HCT116 (cell line): ENCODE data around the gene NFIA. TPM values are rescaled to one million over a fixed set of nuclear protein-coding genes. Genes with fewer than 3 reads are reported as not detected.

ENCODE experiments used
- ATAC-seq: fragments of 200-7000 bp; cut with Tn5 transposase; 2 replicates; pipeline ENCODE4 v1.9.1; 2020; ENCODE audit warnings: mild to moderate bottlenecking, moderate library complexity
- BruUV-seq: library from RNA; stranded (reverse); fragments of 400-500 nt; replicated peaks from 2 replicates; lab custom pipeline; 2021; lab: Mats Ljungman, UMichigan
- CTCF ChIA-PET: fragments of 300-600 bp; sonication (Branson Sonifier 250); formaldehyde crosslinking; loops from one replicate; lab custom pipeline; 2021; ENCODE audit warnings: antibody characterized with exemption; lab: Charles Lee
- POLR2A ChIA-PET: fragments of 300-600, 350-600 bp; sonication (Branson Sonifier 250); formaldehyde crosslinking; loops from one replicate; lab custom pipeline; 2021; ENCODE audit warnings: antibody characterized with exemption; lab: Charles Lee
- RAD21 ChIA-PET, 2 experiments: fragments of 300-600 bp; sonication (Branson Sonifier 250); formaldehyde crosslinking; loops; one replicate each; lab custom pipeline; 2023; ENCODE audit warnings: low total read pairs in 2 of 2; ENCODE audit not compliant: uncharacterized antibody in 2 of 2, unreplicated experiment in 2 of 2, low non-redundant PET in 1 of 2; lab: Charles Lee
- DNase-seq: peaks from one replicate; pipeline ENCODE4 v3.0.0-alpha.2; 2010; ENCODE audit warnings: low read depth, low spot score
- H2AFZ ChIP-seq: fragments of 200-600 bp; shearing (Covaris generic), sonication (generic); 2 replicates; pipeline ENCODE4 v1.6.1; 2017; ENCODE audit warnings: low read depth, mixed run types, mixed read lengths, antibody characterized with exemption, low read length; ENCODE audit not compliant: poor library complexity, severe bottlenecking
- H3K27ac ChIP-seq: 2 replicates; pipeline ENCODE4 v1.5.1; 2012; ENCODE audit warnings: low read depth, low read length
- H3K27me3 ChIP-seq: fragments of 200-600 bp; sonication (generic); 2 replicates; pipeline ENCODE4 v1.6.1; 2016; ENCODE audit warnings: mixed run types, low read length, mixed read lengths; ENCODE audit not compliant: insufficient read depth
- H3K36me3 ChIP-seq, 2 experiments: fragments of 200-500 bp in 1 of 2; fragments of 200-600 bp in 1 of 2; sonication (Bioruptor generic) in 1 of 2; sonication (generic) in 1 of 2; 2 replicates each; pipeline versions ENCODE4 v1.5.1 to v1.6.1; 2014 to 2016; ENCODE audit warnings: low read length in 2 of 2, inconsistent platforms in 1 of 2, mixed read lengths in 1 of 2, mixed run types in 1 of 2; ENCODE audit not compliant: insufficient read depth in 2 of 2, control insufficient read depth in 1 of 2
- H3K4me1 ChIP-seq, 2 experiments: fragments of 200-600 bp in 1 of 2; sonication (generic) in 1 of 2; 2 replicates each; pipeline versions ENCODE4 v1.5.1 to v1.6.1; 2012 to 2017; ENCODE audit warnings: low read length in 2 of 2, inconsistent platforms in 1 of 2, mild to moderate bottlenecking in 1 of 2, mixed read lengths in 1 of 2, mixed run types in 1 of 2, moderate library complexity in 1 of 2; ENCODE audit not compliant: insufficient read depth in 2 of 2, control insufficient read depth in 1 of 2
- H3K4me2 ChIP-seq: fragments of 200-600 bp; sonication (generic); 2 replicates; pipeline ENCODE4 v1.6.1; 2017; ENCODE audit warnings: mixed run types, low read length, mixed read lengths
- H3K4me3 ChIP-seq, 2 experiments: fragments of 200-600 bp in 1 of 2; sonication (generic) in 1 of 2; replicated peaks in 1 of 2; 2 replicates each; pipeline ENCODE4 v1.5.1; 2011 to 2016; ENCODE audit warnings: low read length in 2 of 2, control low read depth in 1 of 2, low read depth in 1 of 2, mild to moderate bottlenecking in 1 of 2, mixed read lengths in 1 of 2, mixed run types in 1 of 2
- H3K79me2 ChIP-seq: fragments of 200-600 bp; sonication (generic); 2 replicates; pipeline ENCODE4 v1.6.1; 2017; ENCODE audit warnings: mild to moderate bottlenecking, mixed run types, low read length, moderate library complexity, mixed read lengths; ENCODE audit not compliant: insufficient read depth
- H3K9ac ChIP-seq: fragments of 200-600 bp; sonication (generic); 2 replicates; pipeline ENCODE4 v1.6.1; 2016; ENCODE audit warnings: low read length, mixed read lengths
- H3K9me2 ChIP-seq: fragments of 200-600 bp; sonication (generic), shearing (Covaris generic); 2 replicates; pipeline ENCODE4 v1.6.1; 2017; ENCODE audit warnings: mixed run types, mild to moderate bottlenecking, moderate library complexity; ENCODE audit not compliant: insufficient read depth
- H3K9me3 ChIP-seq, 2 experiments: fragments of 200-500 bp in 1 of 2; fragments of 200-600 bp in 1 of 2; sonication (Bioruptor generic) in 1 of 2; sonication (generic) in 1 of 2; 2 replicates each; pipeline ENCODE4 v1.6.1; 2014 to 2017; ENCODE audit warnings: low read length in 2 of 2, mixed read lengths in 2 of 2, inconsistent platforms in 1 of 2, low read depth in 1 of 2, mild to moderate bottlenecking in 1 of 2, mixed run types in 1 of 2, moderate library complexity in 1 of 2; ENCODE audit not compliant: control insufficient read depth in 1 of 2, insufficient read depth in 1 of 2
- H4K20me1 ChIP-seq: fragments of 200-600 bp; sonication (generic), shearing (Covaris generic); 2 replicates; pipeline ENCODE4 v1.6.1; 2017; ENCODE audit warnings: mixed run types, mild to moderate bottlenecking, moderate library complexity; ENCODE audit not compliant: insufficient read depth
- ATF3 ChIP-seq: IDR thresholded peaks from 2 replicates; pipeline ENCODE4 v1.6.1; 2012
- CEBPB ChIP-seq: IDR thresholded peaks from 2 replicates; pipeline ENCODE4 v1.6.1; 2012; ENCODE audit warnings: low read depth
- ELF1 ChIP-seq: IDR thresholded peaks from 2 replicates; pipeline ENCODE4 v1.6.1; 2012; ENCODE audit warnings: low read depth, borderline replicate concordance
- EZH2 ChIP-seq: fragments of 200-600 bp; sonication (generic); IDR thresholded peaks from 2 replicates; pipeline ENCODE4 v1.6.1; 2017; ENCODE audit warnings: antibody characterized with exemption, mixed run types
- EZH2phosphoT487 ChIP-seq: fragments of 200-600 bp; IDR thresholded peaks from 2 replicates; pipeline ENCODE4 v1.6.1; 2018; ENCODE audit warnings: antibody characterized with exemption, borderline replicate concordance
- FOSL1 ChIP-seq: IDR thresholded peaks from 2 replicates; pipeline ENCODE4 v1.6.1; 2012; ENCODE audit warnings: low read depth
- POLR2AphosphoS5 ChIP-seq: IDR thresholded peaks from 2 replicates; pipeline ENCODE4 v1.6.1; 2011; ENCODE audit warnings: mild to moderate bottlenecking, low read depth, low read length, moderate library complexity
- SIN3A ChIP-seq: IDR thresholded peaks from 2 replicates; pipeline ENCODE4 v1.6.1; 2012; ENCODE audit warnings: low read depth
- SP1 ChIP-seq: IDR thresholded peaks from 2 replicates; pipeline ENCODE4 v1.6.1; 2012; ENCODE audit warnings: low read depth
- TCF7L2 ChIP-seq: IDR thresholded peaks from 2 replicates; pipeline ENCODE4 v1.7.0; 2011; ENCODE audit warnings: borderline replicate concordance, inconsistent platforms; ENCODE audit not compliant: insufficient read depth, insufficient read length; ENCODE audit errors: extremely low read depth
- ZBTB33 ChIP-seq: IDR thresholded peaks from 2 replicates; pipeline ENCODE4 v1.6.1; 2011; ENCODE audit warnings: mild to moderate bottlenecking, low read length, moderate library complexity; ENCODE audit not compliant: insufficient replicate concordance; ENCODE audit errors: extremely low read depth
- ZFX ChIP-seq: fragments of 450-650 bp; IDR thresholded peaks from 2 replicates; pipeline ENCODE4 v1.6.1; 2017
- ZNF274 ChIP-seq: fragments of 200-500 bp; sonication (Bioruptor generic); IDR thresholded peaks from 2 replicates; pipeline ENCODE4 v1.6.1; 2014; ENCODE audit warnings: mild to moderate bottlenecking, low read depth, low read length, inconsistent platforms
- intact Hi-C: fragments of 100-400 bp; cut with micrococcal nuclease; formaldehyde crosslinking; loops from 2 replicates; pipeline ENCODE4 v1.10.0; 2022
- total RNA-seq: library from RNA; stranded (reverse); gene quantifications from one replicate; pipeline ENCODE4 v1.2.1, GENCODE V29; 2021; ENCODE audit not compliant: unreplicated experiment
- TF ChIP-seq, protein P1 (sequence below): IDR thresholded peaks from 2 replicates; pipeline ENCODE4 v1.6.1; 2012; ENCODE audit warnings: low read depth
- TF ChIP-seq, protein P2 (sequence below): IDR thresholded peaks from 2 replicates; pipeline ENCODE4 v1.6.1; 2012

Gene NFIA
- total RNA-seq, 1 experiment from 2014 or later, result 17.2 TPM

DNA sequence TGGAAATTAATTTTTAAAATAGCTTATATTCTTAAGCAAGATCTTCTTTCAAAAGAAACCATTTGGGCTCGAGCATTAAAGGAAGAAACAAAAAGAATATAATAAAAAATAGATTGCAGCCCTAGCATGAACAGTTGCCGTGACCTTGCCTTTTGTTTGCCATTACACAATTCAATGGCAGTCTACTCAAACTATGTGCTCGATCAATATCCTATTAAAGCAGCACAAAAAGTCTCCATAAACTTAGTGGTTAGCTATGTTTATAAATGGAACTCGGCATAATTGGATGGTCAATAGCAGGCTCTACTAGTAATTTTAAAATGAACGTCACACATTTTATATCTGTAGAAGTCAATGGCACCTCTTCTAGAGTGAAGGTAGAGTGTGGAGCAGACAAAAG is 256.5 kb downstream of the NFIA start:
- intact Hi-C loops, result loop anchor here (2.0 to 5.0 kb wide), 2 partner anchors 288 to 362 kb away; no protein-coding TSS in a partner anchor
- H3K27me3 ChIP-seq, result no peaks in the 10 kb centered on the region
- DNase-seq (no peak), ATAC-seq (no peak)
- H3K36me3 ChIP-seq, result no peaks in the 10 kb centered on the region
- no TSS peak for BruUV-seq
- RAD21 ChIA-PET, result no interaction called here
- no peaks in the 10 kb centered on the region for H3K9me2 ChIP-seq
- H3K27ac ChIP-seq, result no peak overlapping the region
- no peak overlapping the region for H2AFZ ChIP-seq
- no peak overlapping the region for H3K9ac ChIP-seq
- H3K4me2 ChIP-seq, result peak overlapping the region; percentile 73
- 0 out of 2 replicates have a peak, but pooled peaks cover 5% of the 10 kb centered on the region for H4K20me1 ChIP-seq
- CTCF ChIA-PET, result interaction anchor here (1.7 kb wide), 1 partner anchor 289 kb away, joined by 8 read pairs; no protein-coding TSS in a partner anchor
- POLR2A ChIA-PET, result no interaction called here
- TF ChIP-seq, protein P1, sequence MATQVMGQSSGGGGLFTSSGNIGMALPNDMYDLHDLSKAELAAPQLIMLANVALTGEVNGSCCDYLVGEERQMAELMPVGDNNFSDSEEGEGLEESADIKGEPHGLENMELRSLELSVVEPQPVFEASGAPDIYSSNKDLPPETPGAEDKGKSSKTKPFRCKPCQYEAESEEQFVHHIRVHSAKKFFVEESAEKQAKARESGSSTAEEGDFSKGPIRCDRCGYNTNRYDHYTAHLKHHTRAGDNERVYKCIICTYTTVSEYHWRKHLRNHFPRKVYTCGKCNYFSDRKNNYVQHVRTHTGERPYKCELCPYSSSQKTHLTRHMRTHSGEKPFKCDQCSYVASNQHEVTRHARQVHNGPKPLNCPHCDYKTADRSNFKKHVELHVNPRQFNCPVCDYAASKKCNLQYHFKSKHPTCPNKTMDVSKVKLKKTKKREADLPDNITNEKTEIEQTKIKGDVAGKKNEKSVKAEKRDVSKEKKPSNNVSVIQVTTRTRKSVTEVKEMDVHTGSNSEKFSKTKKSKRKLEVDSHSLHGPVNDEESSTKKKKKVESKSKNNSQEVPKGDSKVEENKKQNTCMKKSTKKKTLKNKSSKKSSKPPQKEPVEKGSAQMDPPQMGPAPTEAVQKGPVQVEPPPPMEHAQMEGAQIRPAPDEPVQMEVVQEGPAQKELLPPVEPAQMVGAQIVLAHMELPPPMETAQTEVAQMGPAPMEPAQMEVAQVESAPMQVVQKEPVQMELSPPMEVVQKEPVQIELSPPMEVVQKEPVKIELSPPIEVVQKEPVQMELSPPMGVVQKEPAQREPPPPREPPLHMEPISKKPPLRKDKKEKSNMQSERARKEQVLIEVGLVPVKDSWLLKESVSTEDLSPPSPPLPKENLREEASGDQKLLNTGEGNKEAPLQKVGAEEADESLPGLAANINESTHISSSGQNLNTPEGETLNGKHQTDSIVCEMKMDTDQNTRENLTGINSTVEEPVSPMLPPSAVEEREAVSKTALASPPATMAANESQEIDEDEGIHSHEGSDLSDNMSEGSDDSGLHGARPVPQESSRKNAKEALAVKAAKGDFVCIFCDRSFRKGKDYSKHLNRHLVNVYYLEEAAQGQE, result no peak
- TF ChIP-seq, protein P2, sequence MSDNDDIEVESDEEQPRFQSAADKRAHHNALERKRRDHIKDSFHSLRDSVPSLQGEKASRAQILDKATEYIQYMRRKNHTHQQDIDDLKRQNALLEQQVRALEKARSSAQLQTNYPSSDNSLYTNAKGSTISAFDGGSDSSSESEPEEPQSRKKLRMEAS, result no peak
- TF ChIP-seq ZBTB33 (no peak), EZH2phosphoT487 (no peak), TCF7L2 (no peak), ATF3 (no peak), POLR2AphosphoS5 (no peak), EZH2 (no peak), SP1 (no peak), ELF1 (no peak), ZFX (no peak), CEBPB (no peak), SIN3A (no peak), FOSL1 (no peak), ZNF274 (no peak)
- H3K4me3 ChIP-seq, result no peak overlapping the region
- no peaks in the 10 kb centered on the region for H3K79me2 ChIP-seq
- no peaks in the 10 kb centered on the region for H3K9me3 ChIP-seq
- peaks cover 12 to 21% of the 10 kb centered on the region in 2 experiments for H3K4me1 ChIP-seq
